ENCODE data around the gene TFR2. TPM values are rescaled to one million over a fixed set of nuclear protein-coding genes. Genes with fewer than 3 reads are reported as not detected.

TFR2 gene
- total and polyA plus RNA-seq, 2 of the 13 experiments (the other 11 are each of a cell fraction or from before 2014, with no cell fraction given): 36.9 to 64.2 TPM

GRCh38 chr7:100649826-100650565 is 8.6 kb upstream of the TFR2 start (continued):
- TF ChIP-seq ATF6 (CRISPR knock-in tag; conservative IDR thresholded peaks at IDR 0.05) (no peak), PBX2 (CRISPR knock-in tag; IDR thresholded peaks at IDR 0.05) (no peak), ZSCAN25 (CRISPR knock-in tag; IDR thresholded peaks at IDR 0.05) (no peak), ZNF333 (CRISPR knock-in tag; IDR thresholded peaks at IDR 0.05; ENCODE audit: borderline replicate concordance) (no peak), CEBPB (IDR thresholded peaks at IDR 0.05; ENCODE audit: borderline replicate concordance, low read depth, low read length) (peak; percentile 51; the same call in 1 of the 2 replicates), JUN (CRISPR knock-in tag; IDR thresholded peaks at IDR 0.05) (no peak), ZBTB7B (CRISPR knock-in tag; IDR thresholded peaks at IDR 0.05) (no peak), SRSF1 (optimal IDR thresholded peaks at IDR 0.05; ENCODE audit: low read depth, low read length) (no peak), TP53 (CRISPR knock-in tag; conservative IDR thresholded peaks at IDR 0.05) (no peak), TBP (CRISPR knock-in tag; IDR thresholded peaks at IDR 0.05) (no peak), ZNF10 (CRISPR knock-in tag; IDR thresholded peaks at IDR 0.05; ENCODE audit: borderline replicate concordance, low read depth) (no peak), ZNF329 (CRISPR knock-in tag; IDR thresholded peaks at IDR 0.05; ENCODE audit: low read depth) (no peak), ZNF724P (CRISPR knock-in tag; IDR thresholded peaks at IDR 0.05; ENCODE audit: borderline replicate concordance) (no peak), BORCS8-MEF2B (CRISPR knock-in tag; IDR thresholded peaks at IDR 0.05) (no peak), CAMTA2 (CRISPR knock-in tag; IDR thresholded peaks at IDR 0.05; ENCODE audit: borderline replicate concordance) (no peak), STAG1 (CRISPR knock-in tag; IDR thresholded peaks at IDR 0.05) (no peak), GRHL1 (CRISPR knock-in tag; conservative IDR thresholded peaks at IDR 0.05) (no peak), SRF (IDR thresholded peaks at IDR 0.05; ENCODE audit: low read depth, low read length) (no peak), THAP8 (CRISPR knock-in tag; IDR thresholded peaks at IDR 0.05; ENCODE audit: borderline replicate concordance) (no peak), MED8 (CRISPR knock-in tag; IDR thresholded peaks at IDR 0.05; ENCODE audit: insufficient replicate concordance) (no peak), ZFY (CRISPR knock-in tag; IDR thresholded peaks at IDR 0.05) (no peak), ZNF839 (CRISPR knock-in tag; IDR thresholded peaks at IDR 0.05; ENCODE audit: borderline replicate concordance) (no peak), NR2F2 (IDR thresholded peaks at IDR 0.05; ENCODE audit: borderline replicate concordance, low read depth) (no peak), DRAP1 (CRISPR knock-in tag; IDR thresholded peaks at IDR 0.05) (no peak), NR3C1 (CRISPR knock-in tag; IDR thresholded peaks at IDR 0.05) (no peak)
